ENCODE data around the gene PKM.

GRCh38 chr15:72192416-72192815 lies 38.6 kb downstream of the PKM start:
- TF ChIP-seq CTCF (IDR thresholded peaks at IDR 0.05), result no peak
- no peak for TF ChIP-seq POLR2A (IDR thresholded peaks at IDR 0.05)

Data from upper lobe of left lung (tissue), 4 donors.